Bone marrow (tissue), 2 donors: ENCODE data around the gene FHL3.
A peak's percentile ranks its signal among the peaks of the same experiment; 100 is the strongest.

Source experiments
- DNase-seq, 2 donors: peaks; one replicate each; lab custom pipeline; 2025; lab: John Stamatoyannopoulos, UW

FHL3 gene, protein sequence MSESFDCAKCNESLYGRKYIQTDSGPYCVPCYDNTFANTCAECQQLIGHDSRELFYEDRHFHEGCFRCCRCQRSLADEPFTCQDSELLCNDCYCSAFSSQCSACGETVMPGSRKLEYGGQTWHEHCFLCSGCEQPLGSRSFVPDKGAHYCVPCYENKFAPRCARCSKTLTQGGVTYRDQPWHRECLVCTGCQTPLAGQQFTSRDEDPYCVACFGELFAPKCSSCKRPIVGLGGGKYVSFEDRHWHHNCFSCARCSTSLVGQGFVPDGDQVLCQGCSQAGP

DNA sequence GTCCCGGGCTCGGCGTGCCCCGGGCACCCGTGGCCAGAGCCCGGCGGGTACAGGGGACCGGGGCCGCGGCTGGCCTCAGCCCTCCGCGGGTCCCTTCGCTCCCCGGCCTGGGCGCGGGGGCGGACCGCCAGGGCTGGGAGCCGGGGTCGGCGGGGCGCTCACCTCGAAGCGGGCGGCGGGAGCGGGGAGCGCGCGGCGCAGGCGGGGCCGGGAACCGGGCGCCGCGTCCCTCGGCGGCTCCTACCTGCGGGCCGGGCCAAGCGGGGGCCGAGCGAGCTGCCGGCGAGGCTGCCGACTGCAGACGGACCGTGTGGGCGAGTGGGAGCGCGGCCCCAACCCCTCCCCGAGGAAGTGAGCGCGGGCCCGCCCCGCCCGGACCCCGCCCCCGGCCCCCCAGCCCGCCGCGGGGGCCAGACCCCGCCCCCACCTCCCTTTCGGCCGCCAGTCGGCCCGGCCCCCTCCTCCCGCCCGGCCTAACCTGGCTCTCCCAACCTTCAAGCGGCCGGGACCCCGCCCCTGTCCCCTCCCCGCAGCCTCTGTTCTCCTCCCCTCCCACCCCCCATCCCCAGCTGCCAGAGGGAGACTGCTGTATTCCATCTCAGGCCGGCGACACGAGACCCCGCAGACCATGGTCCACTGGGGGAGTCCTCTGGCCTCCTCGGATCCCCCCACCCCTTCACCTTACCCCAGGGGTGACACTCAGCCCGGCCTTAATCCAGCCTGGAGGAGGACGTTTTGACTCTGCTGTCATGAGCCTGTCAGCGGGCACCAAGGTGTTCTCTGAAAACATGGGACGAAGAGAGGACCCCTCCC is at the start of gene FHL3:
Gene FHL3, minus strand, starts transcription at position 320 of the 813 bp plus-strand sequence. CDS start 6,102 bp downstream, outside the sequence.
- DNase-seq = no peak

DNA sequence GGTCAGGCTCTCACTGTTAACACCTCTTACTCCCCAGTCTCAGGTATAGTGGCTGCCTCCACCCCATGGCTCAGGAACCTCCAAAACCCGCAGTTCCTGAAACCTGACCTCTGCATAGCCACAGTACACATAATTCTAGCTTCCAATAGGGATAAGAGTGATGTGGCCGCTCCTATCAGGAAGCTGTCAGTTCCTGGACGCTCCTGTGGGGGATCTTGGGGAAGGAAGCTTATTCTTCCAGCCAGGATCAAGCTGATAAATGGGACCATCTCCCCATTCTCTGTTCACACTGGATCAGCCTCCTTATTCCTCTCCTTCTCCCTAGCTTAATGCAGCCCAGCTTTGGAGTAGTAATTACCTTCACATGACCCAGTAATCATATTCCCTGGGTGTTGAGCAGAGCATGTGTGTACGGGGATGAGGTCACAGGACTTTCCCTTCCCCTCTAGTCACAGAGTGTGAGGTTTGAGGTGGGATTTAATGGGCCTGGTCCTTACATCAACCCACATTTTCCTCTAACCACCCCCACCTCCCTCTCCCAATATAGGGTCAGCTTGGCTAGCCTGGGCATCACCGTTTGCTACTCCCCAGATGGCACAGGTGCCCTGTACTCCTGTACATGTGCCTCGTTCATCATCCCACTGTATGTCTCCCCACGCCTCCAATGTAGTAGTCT is 48.2 kb upstream of the FHL3 start:
- DNase-seq = no peak

DNA sequence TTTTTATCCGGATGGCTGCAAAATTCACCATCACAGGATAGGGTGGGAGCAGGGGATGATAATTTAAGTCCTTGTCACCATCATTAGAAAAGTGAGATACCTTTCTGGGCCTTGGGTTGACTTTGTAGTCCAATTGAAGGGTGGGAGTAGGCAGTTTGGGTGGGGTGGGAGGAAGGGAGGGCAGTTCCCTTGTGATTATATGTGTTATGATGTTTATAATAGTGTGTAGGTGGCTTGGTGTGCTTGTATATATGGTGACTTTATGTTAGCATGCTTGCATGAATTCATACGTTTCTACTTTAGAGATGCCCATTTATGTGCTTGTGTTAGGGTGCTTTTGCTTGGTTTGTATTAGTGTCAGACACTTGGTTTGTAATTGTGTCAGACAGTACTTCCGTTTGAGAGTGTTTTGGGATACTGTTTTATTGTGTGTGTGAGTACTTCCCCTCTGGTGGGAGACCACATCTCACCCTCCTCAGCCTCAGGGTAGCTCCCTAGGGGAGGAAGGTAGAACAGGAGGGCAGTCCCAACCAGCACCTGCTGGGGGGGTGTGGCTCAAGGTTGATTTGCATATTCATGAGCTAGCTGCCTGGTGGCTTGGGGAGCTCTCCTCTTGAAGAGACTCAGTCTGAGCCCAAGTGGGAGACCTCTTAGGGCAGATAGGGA is 47.6 kb upstream of the FHL3 start:
- no peak for DNase-seq

DNA sequence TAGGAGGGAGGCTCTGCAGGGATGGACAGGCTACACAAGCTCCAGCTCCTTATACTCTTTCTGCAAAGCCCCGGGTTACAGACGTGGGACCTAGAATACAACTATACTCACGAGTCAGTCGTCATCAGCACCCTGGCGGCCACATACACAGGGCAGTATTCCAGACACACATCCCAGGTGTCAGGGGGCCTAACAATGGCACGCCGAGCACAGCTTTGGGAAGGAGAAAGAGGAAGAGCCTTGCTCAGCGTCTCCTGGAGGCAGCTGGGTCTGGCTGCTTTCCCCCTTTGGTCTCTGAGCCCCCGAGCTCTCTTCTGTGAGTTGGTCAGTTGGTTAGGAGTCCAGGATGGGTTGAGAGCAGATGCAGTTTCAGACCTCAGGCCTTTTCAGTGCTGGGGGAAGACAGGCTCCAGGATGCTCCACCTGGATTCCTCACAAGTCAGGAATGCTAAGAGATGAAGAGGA is 45.8 kb upstream of the FHL3 start:
- no peak for DNase-seq

DNA sequence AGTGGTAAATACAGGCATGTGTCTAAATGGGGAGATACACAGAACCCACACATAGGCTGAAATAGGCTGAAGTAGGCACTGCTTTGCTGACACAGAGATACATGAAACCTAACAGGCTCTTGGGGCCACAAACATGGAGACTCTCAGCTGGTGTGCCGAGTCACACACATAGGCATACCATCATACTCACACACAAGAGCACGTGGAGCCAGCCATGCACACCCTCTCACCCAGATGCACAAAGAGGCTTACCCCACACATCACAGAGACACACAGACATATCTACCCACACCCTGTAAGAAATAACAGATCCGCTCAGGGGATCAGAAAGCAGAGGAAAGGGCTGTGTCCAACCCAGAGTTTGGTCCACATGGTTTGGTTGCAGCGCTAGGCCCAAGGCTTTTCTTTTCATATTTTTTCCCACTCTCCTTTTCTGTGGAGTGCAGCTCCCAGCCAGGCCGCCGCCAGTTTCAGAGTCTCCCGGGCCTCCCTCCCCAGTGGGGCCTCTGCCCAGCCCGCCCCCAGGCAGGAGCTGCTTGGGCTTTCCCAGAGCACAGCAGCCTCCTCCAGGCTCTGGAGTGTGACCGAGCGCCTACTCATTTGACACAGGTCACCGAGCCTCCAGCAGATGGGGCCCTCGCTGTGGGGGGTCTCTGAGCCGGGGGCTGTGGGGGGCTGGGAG is 45.2 kb upstream of the FHL3 start:
- no peak for DNase-seq

DNA sequence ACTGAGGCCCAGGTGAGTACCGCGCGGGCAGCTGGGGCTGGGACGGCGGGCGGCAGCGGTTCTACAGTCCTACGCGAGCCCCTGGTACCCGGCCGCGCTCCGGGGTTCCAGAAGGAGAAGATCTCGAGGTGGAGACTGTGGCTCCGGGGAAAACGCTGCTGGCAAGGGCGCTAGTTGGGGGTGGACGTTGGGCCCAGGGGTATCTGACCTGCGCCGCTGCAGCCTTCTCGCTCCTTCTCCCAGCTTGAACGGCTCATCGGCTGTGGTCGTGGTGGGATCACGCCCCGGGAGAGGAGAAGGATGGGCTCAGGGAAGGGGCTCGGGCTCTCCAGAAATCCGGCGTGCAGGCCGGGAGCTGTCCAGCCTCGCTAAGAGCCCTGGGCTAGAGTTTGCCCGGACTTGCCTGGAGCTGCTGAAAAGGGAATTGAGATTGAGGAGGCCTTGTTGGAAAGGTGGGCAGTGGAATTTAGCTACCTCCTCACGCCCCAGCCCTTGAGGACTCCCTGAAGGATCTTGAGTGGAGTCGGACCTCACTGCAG is 42.4 kb upstream of the FHL3 start:
- DNase-seq = no peak

DNA sequence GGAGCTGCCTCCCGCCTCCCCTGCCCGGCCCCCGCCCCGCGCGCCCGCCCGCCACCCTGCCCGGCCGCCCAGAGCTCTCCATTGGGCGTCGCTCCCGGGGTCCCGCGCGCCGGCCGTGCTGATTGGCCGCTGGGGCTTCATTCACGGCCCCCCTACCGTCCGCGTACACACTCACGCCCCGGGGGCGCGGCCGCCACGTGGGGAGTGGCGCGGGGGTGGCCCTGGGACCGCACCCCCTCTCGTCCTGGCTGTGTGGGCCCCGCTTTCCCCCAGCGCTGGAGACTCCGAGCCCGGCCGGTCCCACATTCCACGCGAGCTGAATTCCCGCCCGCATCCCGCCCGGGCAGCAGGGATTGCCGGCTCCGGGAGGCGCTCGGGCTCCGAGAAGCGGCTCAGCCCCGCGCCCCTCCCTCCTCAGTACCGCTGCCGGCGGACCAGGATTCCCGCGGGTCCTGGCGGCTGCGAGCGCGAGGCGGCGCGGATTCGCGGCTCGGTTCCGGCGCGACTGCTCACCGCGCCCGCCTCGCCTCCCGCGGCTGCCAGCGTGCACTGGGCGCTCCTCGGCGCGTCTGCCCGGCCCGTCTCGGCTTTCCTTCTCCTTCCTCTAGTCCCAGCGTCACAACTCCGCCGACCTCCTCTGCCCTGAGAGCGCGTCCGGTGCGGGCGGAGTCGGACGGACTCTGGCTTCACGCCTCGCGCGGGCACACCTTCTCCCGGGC is 41.7 kb upstream of the FHL3 start:
- DNase-seq = peak in 1 of 2 donors; percentile 8

DNA sequence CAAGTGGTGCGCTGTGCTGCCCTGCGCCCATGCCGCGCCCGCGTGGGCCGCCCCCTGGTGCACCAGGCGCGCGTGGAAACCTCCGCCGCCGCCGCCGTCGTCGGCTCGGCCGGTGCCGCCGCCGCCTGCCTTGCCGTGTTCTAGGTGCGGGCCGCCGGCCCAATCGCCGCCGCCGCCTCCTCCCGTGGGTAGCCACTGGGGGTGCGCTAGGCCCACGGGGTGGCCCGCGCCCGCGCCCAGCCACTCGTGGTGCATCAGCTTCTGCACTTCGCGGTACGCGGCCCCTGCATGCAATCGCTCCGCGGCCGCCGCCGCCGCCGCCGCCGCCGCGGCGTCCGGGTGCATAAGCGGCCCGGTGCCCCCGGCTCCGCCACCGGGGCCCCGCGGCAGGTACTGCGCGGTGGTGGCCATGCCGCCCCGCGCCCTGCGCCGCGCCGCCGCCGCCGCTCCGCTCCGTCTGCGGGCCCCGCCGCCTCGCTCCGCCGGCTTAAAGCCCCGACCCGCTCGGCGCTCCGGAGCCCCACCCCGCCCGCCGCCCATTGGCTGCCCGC is 41.1 kb upstream of the FHL3 start, which contains the start of gene POU3F1:
Gene POU3F1, minus strand, starts transcription at position 461 of the 551 bp plus-strand sequence. Its CDS starts 50 bp downstream, at position 411.
- no peak for DNase-seq

DNA sequence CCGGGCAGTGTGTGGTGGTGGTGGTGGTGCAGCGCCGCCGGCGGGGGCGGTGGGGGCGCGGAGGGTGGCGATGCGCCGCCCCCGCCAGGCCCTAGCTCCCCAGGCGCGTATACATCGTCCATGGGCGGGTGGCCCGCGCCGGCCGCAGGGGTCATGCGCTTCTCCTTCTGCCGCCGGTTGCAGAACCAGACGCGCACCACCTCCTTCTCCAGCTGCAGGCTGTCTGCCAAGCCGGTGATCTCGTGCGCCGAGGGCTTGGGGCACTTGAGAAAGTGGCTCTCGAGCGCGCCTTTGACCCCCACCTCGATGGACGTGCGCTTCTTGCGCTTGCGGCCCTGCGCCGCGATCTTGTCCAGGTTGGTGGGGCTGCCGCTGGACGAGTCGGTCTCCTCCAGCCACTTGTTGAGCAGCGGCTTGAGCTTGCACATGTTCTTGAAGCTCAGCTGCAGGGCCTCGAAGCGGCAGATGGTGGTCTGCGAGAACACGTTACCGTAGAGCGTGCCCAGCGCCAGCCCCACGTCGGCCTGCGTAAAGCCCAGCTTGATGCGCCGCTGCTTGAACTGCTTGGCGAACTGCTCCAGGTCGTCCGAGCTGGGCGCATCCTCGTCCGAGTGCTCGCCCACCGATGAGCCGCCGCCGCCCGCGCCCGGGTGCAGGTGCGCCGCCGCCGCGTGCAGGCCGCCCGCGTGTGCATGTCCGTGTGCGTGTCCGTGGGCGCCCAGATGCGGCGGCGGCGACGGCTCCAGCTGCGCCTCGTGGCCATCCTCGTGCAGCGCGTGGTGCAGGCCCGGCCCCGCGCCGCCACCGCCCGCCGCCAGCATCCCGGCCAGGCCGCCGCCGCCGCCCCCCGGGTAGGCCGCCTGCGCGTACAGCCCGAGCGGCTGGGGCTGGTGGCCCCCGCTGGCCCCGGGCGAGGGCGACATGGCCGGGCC is 40.4 kb upstream of the FHL3 start:
- DNase-seq = no peak

DNA sequence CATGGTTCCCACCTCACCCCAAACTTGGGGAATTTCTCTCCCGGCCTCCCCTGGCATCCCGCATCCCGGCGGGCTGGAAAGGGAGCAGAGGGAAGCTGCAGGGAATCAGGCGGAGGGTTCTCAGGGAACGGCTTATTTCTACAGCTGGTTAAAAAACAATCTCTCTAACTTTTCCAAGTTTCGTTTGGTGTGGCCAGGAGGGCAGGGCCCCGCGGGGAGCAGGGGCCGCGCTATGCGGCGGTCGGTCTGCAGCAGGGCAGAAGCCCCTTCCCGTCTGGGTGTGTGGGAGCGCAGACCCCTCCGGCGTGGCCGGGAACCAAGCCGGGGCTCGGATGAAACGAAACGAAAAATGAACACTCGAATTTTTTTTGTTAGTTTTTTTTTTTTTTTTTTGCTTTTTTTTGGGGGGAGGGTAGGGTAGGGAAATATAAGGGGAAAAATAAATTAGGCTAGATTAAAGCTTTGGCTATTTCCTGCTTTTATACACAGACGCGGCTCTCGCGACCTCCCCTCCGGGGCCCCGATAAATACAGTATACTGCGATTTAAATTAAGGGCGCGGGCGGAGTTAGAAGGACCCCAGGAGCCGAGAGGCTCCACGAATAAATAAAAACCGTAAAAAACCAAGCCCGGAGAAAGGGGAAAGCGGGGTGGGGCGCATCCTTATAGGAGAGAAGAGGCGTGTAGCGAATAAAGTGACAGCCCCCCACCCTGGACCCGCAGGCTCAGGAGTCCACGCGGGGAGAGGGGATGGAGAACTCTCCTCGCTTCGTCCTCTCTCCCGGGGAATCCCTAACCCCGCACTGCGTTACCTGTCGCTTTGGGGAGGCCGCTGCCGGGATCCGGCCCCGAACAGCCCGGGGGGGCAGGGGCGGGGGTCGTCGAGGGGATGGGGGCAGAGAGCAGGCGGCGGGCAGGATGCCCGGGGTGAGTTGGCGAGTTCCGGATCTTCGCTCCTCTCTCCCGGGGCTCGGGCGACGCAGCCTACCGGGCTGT is 39.2 kb upstream of the FHL3 start:
- no peak for DNase-seq

DNA sequence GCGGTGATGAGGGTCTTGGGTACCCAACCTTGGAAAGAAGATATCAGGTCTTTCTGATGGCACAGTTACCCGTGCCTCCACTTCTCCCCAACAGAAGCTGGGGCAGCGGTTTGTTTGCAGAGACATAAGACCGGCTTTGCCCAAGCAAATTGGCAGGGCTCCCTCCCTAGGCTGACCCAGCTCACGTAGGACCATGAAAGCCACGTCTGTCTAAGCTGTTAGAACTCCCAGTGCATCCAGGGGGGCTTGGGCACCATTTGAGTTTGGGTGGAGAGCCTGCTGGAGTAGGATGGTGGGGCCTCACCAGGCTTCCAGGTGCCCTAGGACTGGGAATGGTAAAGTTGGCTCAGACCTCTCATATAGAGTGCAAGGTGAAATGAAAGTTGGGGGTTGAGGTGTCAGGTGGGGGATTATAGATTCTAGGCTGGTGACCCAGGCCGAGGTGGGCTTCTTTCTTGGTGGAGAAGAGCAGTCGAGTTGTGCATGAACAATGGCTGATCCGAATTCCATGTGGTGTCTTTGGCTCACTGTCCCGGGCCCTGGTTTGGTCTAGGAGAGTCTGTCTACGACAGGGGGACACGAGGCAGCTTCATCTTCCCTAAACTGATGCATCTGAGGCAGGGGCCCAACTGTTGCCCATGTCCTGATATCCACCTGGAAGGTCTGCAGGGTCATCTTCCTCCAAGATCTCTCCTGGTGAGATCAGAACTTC is 37.9 kb upstream of the FHL3 start:
- no peak for DNase-seq

DNA sequence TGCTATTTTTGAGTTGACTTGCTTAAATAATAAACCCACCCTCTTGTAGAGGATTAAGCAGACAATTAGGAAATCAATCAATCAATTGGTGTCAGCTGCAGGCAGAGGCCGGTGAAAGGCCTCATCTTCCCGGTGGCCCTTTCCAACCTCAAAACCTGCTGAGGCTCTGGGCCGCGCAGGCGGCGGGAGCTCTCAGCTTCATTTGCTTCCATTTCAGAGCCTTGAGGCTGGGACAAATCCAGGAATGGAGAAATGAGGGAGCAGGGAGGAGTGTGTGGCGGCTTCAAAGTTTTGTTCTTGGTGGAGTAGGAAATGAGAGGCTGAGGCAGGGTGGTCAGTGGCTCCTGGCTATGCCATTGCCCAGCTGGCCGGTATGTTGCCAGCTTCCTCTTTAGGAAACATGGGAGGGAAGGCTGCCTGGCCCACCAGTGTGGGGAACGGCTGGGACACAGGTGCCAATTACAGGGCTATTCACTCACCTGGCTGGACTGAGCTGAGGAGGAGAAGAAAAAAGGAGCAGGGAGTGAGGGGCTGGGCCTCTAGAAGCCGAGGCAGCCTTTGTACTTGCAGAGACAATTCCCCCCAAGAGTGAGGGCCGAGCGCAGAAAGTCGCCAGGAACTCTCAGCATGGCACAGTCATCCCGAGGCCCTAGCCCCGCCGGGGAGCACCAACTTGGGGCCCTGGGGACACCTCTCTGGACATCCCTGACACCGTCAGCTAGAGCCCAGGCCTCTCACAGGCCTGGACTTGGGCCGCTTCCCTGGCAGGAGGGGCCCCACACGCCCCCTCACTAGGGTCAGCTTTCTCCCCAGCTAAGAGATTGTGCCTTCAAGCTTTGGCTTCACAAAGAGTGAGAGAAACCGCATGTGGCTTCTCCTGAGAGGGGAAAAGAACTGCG is 36.9 kb upstream of the FHL3 start:
- no peak for DNase-seq

DNA sequence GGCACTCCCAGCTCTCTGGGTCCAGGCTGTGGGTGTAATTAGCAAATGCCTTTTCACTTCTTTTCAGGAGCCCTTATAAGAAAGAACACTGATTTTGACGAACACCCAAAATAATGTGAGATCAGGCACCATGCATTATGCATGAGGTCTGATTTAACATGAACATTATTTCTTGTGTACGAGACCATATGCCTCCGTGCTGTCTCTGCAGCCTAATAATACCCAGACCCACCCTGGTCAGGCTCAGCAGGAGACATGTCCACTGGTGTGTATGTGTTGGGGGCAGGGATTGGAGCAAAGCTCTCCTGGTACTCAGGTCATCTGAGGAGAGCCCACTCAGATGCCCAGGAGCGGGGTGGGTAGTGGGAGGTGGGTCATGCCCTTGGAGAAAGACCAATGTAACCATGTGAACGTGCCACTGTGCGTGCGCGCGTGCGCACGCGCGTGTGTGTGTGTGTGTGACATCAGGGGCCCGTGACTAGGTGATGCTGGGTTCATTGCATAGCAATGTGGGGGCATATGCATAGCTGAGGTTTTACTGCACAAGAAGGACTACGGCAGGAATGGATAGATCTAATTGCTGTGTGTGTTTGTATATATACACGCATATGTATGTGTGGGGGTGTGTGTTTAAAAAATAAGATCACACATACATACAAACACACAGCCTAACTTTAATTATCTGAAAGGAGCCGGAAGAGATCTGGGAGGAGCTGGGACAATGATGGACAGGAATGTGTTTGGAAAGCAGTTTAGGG is 34.2 kb upstream of the FHL3 start:
- DNase-seq = no peak

DNA sequence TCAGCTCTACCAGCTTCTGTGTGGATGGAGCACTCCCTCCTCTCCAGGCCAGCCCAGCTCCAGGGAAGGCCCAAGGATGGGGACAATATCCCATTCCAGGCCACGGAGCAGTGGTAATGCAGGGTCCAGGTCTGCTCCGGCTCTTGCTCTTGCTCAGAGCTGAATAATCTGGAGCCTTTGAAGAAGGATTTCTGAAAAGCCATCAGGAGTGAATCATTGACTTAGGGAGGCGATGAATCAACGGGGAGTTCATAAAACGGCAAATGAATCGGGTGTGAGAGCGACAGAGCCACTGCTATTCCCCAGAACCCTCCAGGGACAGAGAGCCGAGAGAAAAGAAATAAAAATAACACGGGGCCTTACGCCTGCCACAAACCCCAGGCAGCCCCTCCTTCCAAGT is 33.5 kb upstream of the FHL3 start:
- no peak for DNase-seq

DNA sequence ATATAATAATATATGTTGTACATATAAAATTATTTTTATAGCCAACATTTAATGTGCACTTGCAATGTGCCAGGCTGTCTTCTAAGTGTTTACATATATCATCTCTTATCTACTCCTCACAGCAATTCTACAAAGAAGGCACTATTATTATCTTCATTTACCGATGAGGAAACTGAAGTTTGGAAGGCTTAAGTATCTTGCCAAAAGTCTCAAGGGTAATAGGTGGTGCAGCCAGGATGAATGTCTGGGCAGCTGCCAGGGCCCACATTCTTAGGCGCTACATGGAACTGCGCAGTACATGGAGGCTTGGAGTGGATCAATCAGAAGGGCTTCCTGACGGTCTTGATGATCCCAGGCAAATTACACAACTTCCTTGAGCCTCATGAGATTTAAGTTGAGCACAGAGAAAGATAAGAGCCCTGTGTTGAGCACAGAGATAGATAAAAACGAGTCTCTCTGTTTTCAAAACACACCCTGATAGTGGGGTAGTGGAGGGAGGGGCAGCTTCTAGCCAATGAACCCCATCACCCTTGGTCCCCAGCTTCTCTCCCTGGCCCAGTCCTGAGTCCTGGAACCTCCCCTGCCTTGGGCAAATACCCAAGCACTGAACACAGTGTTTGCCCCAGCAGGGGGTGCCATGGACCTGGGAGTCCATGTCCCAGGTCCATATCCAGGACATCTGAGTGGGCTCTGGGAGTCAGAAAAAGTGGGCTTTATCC is 32.1 kb upstream of the FHL3 start:
- no peak for DNase-seq
